HG02884 (cell line): ENCODE results near the gene MYCBPAP.
A peak's percentile ranks its signal among the peaks of the same experiment; 100 is the strongest.

Source experiments
- ATAC-seq: cut with Tn5 transposase; IDR thresholded peaks from one replicate; pipeline ENCODE4 v1.9.1; 2021; ENCODE audit warnings: mild to moderate bottlenecking, moderate library complexity; ENCODE audit not compliant: unreplicated experiment

The MYCBPAP gene

GRCh38 chr17:50535407-50535806 lies 27.2 kb downstream of the MYCBPAP start:
- no peak for ATAC-seq

- no peak for ATAC-seq
Observed at GRCh38 chr17:50536683-50537646, 28.7 kb downstream of the MYCBPAP start.

- ATAC-seq = no peak
Observed at GRCh38 chr17:50537721-50538548, 29.7 kb downstream of the MYCBPAP start.

GRCh38 chr17:50538549-50539410 lies 30.5 kb downstream of the MYCBPAP start:
- no peak for ATAC-seq

GRCh38 chr17:50539762-50540559 lies 31.7 kb downstream of the MYCBPAP start:
- no peak for ATAC-seq

- ATAC-seq = no peak
Observed at GRCh38 chr17:50540560-50541401, 32.5 kb downstream of the MYCBPAP start.

GRCh38 chr17:50541402-50541715 lies 33.1 kb downstream of the MYCBPAP start:
- no peak for ATAC-seq

- ATAC-seq = peak; percentile 59
Observed at GRCh38 chr17:50541716-50542688, 33.8 kb downstream of the MYCBPAP start.

- no peak for ATAC-seq
Observed at GRCh38 chr17:50542795-50543774, 34.8 kb downstream of the MYCBPAP start.

GRCh38 chr17:50544516-50544915 lies 36.3 kb downstream of the MYCBPAP start:
- no peak for ATAC-seq

GRCh38 chr17:50545311-50545710 lies 37.1 kb downstream of the MYCBPAP start:
- no peak for ATAC-seq

GRCh38 chr17:50546701-50547034 lies 38.4 kb downstream of the MYCBPAP start:
- no peak for ATAC-seq

- peak; percentile 80 for ATAC-seq
Observed at GRCh38 chr17:50547035-50547735, 38.9 kb downstream of the MYCBPAP start, which contains the start of gene SPATA20. Gene SPATA20, plus strand, starts transcription at chr17:50547174. Its CDS starts 35 bp downstream, at chr17:50547209.

GRCh38 chr17:50547736-50548083 lies 39.5 kb downstream of the MYCBPAP start:
- no peak for ATAC-seq

GRCh38 chr17:50548831-50549230 lies 40.6 kb downstream of the MYCBPAP start:
- ATAC-seq = no peak

- no peak for ATAC-seq
Observed at GRCh38 chr17:50549256-50549941, 41.2 kb downstream of the MYCBPAP start.
